ENCODE data around the gene KSR2.

DNA sequence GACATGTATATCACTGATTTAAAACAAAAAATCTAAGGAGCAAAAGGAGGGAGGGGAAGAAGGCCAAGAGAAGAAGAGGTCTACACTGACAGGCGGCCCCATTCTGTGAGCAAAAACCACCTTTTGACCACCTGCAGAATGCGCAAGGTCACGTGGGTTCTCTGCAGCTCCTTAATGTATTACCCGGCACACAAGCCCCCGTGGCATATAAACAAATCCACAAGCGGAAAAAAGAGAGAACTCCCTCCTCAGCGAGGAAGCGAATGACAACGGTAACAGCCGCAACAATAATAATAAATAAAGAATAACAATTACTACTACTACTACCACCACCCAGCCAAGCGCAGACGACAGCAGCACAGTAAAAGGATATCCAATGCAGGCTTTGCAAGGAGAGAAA is 1.3 kb downstream of the KSR2 start:
- TF ChIP-seq EZH2 (IDR thresholded peaks at IDR 0.05) (no peak), CTCF (IDR thresholded peaks at IDR 0.05) (no peak)
